K562 (cell line): ENCODE results near the gene RPAIN. TPM values are rescaled to one million over a fixed set of nuclear protein-coding genes. Genes with fewer than 3 reads are reported as not detected.

Experiments
- KAT8 ChIP-seq: fragments of 450-650 bp; IDR thresholded peaks from 2 replicates; pipeline ENCODE4 v1.6.1; 2016; ENCODE audit warnings: low read depth, mild to moderate bottlenecking
- MEF2A ChIP-seq: IDR thresholded peaks from 2 replicates; pipeline ENCODE4 v1.6.1; 2011; ENCODE audit warnings: low read depth, mild to moderate bottlenecking, low read length, moderate library complexity; ENCODE audit not compliant: control insufficient read depth
- MEIS2 ChIP-seq: fragments of 450-650 bp; IDR thresholded peaks from 2 replicates; pipeline ENCODE4 v1.6.1; 2014; ENCODE audit warnings: mild to moderate bottlenecking; ENCODE audit not compliant: partially characterized antibody
- POLR2B ChIP-seq: fragments of 450-650 bp; IDR thresholded peaks from 2 replicates; pipeline ENCODE4 v1.6.1; 2018; ENCODE audit warnings: low read depth; ENCODE audit not compliant: partially characterized antibody
- polyA plus RNA-seq, 8 experiments: library from polyadenylated mRNA; depleted of rRNA in 4 of 8; stranded (reverse) in 5 of 8; unstranded in 3 of 8; fragments of >200 nt; fragmentation: Nextera tagmentation in 2 of 8; fragmentation: Illumina TruSeq in 1 of 8; extraction: Ambion mirVana in 2 of 8; extraction: Trizol in 1 of 8; gene quantifications; 2 replicates each; pipeline versions ENCODE4 v1.2.1 to v1.2.3, GENCODE V29; 2011 to 2014; ENCODE audit warnings: inconsistent platforms in 1 of 8, missing spikeins in 1 of 8
- total RNA-seq, 7 experiments: library from RNA; depleted of rRNA in 6 of 7; stranded (reverse); fragments of >200 nt in 6 of 7; fragmentation: Illumina TruSeq in 2 of 7; extraction: Trizol in 2 of 7; gene quantifications; 2 replicates each; pipeline versions ENCODE4 v1.2.1 to v1.2.3, GENCODE V29; 2011 to 2021; ENCODE audit warnings: low replicate concordance in 1 of 7
- TF ChIP-seq, protein P1 (sequence below): fragments of 450-650 bp; IDR thresholded peaks from 2 replicates; pipeline ENCODE4 v1.6.1; 2016; ENCODE audit warnings: mild to moderate bottlenecking, moderate library complexity
- TF ChIP-seq, protein P2 (sequence below): fragments of 450-650 bp; formaldehyde crosslinking; IDR thresholded peaks from 2 replicates; pipeline ENCODE4 v1.4.0; 2020; ENCODE audit warnings: mild to moderate bottlenecking

The RPAIN gene
- total and polyA plus RNA-seq, 9 of the 15 experiments (the other 6 are each of a cell fraction or from before 2014, with no cell fraction given) = 27.3 to 63.7 (median 38.5) TPM

- TF ChIP-seq, protein P1, sequence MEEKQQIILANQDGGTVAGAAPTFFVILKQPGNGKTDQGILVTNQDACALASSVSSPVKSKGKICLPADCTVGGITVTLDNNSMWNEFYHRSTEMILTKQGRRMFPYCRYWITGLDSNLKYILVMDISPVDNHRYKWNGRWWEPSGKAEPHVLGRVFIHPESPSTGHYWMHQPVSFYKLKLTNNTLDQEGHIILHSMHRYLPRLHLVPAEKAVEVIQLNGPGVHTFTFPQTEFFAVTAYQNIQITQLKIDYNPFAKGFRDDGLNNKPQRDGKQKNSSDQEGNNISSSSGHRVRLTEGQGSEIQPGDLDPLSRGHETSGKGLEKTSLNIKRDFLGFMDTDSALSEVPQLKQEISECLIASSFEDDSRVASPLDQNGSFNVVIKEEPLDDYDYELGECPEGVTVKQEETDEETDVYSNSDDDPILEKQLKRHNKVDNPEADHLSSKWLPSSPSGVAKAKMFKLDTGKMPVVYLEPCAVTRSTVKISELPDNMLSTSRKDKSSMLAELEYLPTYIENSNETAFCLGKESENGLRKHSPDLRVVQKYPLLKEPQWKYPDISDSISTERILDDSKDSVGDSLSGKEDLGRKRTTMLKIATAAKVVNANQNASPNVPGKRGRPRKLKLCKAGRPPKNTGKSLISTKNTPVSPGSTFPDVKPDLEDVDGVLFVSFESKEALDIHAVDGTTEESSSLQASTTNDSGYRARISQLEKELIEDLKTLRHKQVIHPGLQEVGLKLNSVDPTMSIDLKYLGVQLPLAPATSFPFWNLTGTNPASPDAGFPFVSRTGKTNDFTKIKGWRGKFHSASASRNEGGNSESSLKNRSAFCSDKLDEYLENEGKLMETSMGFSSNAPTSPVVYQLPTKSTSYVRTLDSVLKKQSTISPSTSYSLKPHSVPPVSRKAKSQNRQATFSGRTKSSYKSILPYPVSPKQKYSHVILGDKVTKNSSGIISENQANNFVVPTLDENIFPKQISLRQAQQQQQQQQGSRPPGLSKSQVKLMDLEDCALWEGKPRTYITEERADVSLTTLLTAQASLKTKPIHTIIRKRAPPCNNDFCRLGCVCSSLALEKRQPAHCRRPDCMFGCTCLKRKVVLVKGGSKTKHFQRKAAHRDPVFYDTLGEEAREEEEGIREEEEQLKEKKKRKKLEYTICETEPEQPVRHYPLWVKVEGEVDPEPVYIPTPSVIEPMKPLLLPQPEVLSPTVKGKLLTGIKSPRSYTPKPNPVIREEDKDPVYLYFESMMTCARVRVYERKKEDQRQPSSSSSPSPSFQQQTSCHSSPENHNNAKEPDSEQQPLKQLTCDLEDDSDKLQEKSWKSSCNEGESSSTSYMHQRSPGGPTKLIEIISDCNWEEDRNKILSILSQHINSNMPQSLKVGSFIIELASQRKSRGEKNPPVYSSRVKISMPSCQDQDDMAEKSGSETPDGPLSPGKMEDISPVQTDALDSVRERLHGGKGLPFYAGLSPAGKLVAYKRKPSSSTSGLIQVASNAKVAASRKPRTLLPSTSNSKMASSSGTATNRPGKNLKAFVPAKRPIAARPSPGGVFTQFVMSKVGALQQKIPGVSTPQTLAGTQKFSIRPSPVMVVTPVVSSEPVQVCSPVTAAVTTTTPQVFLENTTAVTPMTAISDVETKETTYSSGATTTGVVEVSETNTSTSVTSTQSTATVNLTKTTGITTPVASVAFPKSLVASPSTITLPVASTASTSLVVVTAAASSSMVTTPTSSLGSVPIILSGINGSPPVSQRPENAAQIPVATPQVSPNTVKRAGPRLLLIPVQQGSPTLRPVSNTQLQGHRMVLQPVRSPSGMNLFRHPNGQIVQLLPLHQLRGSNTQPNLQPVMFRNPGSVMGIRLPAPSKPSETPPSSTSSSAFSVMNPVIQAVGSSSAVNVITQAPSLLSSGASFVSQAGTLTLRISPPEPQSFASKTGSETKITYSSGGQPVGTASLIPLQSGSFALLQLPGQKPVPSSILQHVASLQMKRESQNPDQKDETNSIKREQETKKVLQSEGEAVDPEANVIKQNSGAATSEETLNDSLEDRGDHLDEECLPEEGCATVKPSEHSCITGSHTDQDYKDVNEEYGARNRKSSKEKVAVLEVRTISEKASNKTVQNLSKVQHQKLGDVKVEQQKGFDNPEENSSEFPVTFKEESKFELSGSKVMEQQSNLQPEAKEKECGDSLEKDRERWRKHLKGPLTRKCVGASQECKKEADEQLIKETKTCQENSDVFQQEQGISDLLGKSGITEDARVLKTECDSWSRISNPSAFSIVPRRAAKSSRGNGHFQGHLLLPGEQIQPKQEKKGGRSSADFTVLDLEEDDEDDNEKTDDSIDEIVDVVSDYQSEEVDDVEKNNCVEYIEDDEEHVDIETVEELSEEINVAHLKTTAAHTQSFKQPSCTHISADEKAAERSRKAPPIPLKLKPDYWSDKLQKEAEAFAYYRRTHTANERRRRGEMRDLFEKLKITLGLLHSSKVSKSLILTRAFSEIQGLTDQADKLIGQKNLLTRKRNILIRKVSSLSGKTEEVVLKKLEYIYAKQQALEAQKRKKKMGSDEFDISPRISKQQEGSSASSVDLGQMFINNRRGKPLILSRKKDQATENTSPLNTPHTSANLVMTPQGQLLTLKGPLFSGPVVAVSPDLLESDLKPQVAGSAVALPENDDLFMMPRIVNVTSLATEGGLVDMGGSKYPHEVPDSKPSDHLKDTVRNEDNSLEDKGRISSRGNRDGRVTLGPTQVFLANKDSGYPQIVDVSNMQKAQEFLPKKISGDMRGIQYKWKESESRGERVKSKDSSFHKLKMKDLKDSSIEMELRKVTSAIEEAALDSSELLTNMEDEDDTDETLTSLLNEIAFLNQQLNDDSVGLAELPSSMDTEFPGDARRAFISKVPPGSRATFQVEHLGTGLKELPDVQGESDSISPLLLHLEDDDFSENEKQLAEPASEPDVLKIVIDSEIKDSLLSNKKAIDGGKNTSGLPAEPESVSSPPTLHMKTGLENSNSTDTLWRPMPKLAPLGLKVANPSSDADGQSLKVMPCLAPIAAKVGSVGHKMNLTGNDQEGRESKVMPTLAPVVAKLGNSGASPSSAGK = no peak
- TF ChIP-seq POLR2B (no peak), MEF2A (no peak), KAT8 (no peak), MEIS2 (no peak)
- TF ChIP-seq, protein P2, sequence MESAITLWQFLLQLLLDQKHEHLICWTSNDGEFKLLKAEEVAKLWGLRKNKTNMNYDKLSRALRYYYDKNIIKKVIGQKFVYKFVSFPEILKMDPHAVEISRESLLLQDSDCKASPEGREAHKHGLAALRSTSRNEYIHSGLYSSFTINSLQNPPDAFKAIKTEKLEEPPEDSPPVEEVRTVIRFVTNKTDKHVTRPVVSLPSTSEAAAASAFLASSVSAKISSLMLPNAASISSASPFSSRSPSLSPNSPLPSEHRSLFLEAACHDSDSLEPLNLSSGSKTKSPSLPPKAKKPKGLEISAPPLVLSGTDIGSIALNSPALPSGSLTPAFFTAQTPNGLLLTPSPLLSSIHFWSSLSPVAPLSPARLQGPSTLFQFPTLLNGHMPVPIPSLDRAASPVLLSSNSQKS = no peak
- TF ChIP-seq, all 486 proteins: peak for 0
These were observed 26.8 kb downstream of the RPAIN start (continued) for GRCh38 chr17:5446786-5447185.
